Testis (tissue), 2 donors: Measurements from ENCODE around the gene SDHB.

Experiments used
- POLR2A ChIP-seq: fragments of 450-650 bp; IDR thresholded peaks from one replicate; pipeline ENCODE4 v1.6.1; 2017; ENCODE audit warnings: antibody characterized with exemption, mild to moderate bottlenecking, moderate library complexity
- TF ChIP-seq, protein P1 (sequence below), 3 experiments: fragments of 450-650 bp in 2 of 3; fragments of 200-600 bp in 1 of 3; sonication (generic) in 1 of 3; IDR thresholded peaks; one replicate each; pipeline ENCODE4 v1.5.1; 2016 to 2019; ENCODE audit warnings: antibody characterized with exemption in 3 of 3, mild to moderate bottlenecking in 2 of 3, moderate library complexity in 1 of 3

DNA sequence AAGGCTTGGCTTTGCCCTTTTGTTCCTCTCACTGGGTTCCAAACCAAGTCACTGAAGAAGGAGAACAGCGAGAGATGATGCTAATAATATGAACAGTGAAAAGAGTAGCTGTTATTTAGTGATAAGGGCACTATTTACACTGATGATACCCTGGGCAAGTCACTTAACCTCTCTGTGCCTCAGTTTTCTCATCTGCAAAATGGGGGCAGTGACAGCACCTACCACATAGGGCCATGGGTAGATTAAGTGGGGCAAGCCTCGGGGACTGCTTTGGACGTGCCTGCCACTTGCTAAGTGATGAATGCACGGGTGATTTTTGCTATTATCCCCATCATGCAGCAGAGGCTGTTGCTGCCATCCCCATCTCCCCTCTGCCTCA, 51.3 kb downstream of the SDHB start:
- TF ChIP-seq, protein P1, sequence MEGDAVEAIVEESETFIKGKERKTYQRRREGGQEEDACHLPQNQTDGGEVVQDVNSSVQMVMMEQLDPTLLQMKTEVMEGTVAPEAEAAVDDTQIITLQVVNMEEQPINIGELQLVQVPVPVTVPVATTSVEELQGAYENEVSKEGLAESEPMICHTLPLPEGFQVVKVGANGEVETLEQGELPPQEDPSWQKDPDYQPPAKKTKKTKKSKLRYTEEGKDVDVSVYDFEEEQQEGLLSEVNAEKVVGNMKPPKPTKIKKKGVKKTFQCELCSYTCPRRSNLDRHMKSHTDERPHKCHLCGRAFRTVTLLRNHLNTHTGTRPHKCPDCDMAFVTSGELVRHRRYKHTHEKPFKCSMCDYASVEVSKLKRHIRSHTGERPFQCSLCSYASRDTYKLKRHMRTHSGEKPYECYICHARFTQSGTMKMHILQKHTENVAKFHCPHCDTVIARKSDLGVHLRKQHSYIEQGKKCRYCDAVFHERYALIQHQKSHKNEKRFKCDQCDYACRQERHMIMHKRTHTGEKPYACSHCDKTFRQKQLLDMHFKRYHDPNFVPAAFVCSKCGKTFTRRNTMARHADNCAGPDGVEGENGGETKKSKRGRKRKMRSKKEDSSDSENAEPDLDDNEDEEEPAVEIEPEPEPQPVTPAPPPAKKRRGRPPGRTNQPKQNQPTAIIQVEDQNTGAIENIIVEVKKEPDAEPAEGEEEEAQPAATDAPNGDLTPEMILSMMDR (IDR thresholded peaks at IDR 0.05) = no peak
- no peak for TF ChIP-seq POLR2A
